AML-193 (cell line): ENCODE results near the gene C1orf56.
"Not testable (repeated sequence)": the region's sequence is repeated elsewhere in the genome, so short reads cannot be mapped to it uniquely, and the experiment has no call there.

Experiments used
- DNase-seq, 2 experiments: peaks; one replicate each; lab custom pipeline; 2025; lab: John Stamatoyannopoulos, UW

C1orf56 gene

GRCh38 chr1:151061704-151062103 is 14.2 kb downstream of the C1orf56 start:
- DNase-seq, result no peak

DNA sequence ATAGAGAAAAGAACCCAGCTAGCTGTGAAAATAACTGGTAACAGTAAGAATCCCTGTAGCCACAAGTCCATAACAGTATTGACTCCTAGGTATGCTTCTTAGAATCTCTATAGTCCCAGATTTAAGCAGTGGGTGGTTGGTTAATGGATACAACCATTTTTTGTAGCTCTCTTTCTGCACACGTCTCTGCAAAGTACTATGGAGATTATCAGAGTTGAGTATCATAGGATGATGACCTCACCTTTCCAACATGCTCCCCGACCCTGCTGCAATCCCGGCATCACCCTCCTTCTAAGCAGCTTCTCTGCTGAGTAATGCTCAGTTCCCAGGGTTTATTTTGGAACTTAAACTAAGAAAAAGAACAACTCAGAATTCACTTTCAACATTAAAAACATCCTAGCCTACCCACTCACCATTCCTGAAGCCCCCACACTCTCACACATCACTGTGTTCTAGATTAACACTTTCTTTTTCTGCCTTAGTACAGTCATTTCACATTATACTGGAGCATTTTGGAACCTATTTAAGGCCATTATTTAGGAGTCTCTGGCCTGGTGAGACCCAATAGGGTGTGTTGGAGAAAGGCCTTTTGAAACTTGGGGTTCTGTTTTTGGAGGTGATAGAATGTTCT is 15.3 kb downstream of the C1orf56 start:
- DNase-seq, result no peak

GRCh38 chr1:151065089-151065645 is 17.6 kb downstream of the C1orf56 start:
- no peak for DNase-seq

- no peak for DNase-seq
Observed at GRCh38 chr1:151067185-151067584, 19.6 kb downstream of the C1orf56 start.

DNA sequence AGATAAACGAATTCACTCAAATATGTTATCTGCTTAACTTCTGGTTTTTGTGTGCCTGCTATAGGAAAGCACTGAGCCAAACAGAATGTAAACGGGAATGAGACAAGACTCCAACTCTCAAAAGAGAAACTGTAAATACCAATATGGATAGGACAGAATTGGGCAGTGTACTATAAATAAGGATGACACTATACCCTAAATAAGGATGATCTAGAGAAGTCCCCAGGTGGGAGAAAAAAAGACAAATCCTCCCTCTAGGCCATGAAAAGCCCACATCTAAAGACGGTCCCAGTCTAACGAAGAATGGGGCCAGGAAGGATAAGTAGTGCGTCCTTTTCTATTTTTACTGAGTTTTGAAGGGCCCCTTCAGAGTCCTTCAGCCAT is 21.5 kb downstream of the C1orf56 start:
- DNase-seq, result no peak

- DNase-seq, result peak; percentile 84 to 86
Observed at GRCh38 chr1:151070474-151071276, 23.1 kb downstream of the C1orf56 start, which contains the start of gene GABPB2. Gene GABPB2 (plus strand): TSS chr1:151070761. CDS start chr1:151088190, 17,429 bp downstream.

DNA sequence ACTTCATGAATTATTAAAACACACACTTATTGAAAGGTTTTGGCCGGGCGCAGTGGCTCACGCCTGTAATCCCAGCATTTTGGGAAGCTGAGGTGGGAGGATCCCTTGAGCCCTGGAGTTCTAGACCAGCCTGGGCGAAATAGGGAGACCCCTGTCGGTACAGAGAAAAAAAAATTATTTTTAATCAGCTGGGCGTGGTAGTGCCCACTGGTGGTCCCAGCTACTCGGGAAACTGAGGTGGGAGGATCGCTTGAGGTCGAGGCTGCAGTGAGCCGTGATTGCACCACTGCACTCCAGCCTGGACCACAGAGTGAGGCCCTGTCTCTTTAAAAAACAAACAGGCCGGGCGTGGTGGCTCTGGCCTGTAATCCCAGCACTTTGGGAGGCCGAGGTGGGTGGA is 24.7 kb downstream of the C1orf56 start:
- DNase-seq, result no peak

- no peak for DNase-seq
Observed at GRCh38 chr1:151085953-151086559, 38.5 kb downstream of the C1orf56 start.

DNA sequence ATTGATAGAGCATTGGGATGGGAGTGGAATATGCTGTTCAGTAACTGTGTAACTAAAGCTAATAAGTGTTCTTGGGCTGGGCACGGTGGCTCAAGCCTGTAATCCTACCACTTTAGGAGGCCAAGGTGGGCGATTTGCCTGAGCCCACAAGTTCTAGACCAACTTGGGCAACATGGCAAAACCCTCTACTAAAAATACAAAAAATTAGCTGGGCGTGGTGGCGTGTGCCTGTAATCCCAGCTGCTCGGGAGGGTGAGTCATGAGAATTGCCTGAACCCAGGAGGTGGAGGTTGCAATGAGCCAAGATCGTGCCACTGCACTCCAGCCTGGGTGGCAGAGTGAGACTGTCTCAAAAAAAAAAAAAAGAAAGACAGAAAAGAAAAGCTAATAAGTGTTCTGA is 49.9 kb downstream of the C1orf56 start:
- not testable (repeated sequence) for DNase-seq

GRCh38 chr1:151098126-151098525 is 50.6 kb downstream of the C1orf56 start:
- no peak for DNase-seq
